ENCODE measurements around the gene MYLK3.

DNA sequence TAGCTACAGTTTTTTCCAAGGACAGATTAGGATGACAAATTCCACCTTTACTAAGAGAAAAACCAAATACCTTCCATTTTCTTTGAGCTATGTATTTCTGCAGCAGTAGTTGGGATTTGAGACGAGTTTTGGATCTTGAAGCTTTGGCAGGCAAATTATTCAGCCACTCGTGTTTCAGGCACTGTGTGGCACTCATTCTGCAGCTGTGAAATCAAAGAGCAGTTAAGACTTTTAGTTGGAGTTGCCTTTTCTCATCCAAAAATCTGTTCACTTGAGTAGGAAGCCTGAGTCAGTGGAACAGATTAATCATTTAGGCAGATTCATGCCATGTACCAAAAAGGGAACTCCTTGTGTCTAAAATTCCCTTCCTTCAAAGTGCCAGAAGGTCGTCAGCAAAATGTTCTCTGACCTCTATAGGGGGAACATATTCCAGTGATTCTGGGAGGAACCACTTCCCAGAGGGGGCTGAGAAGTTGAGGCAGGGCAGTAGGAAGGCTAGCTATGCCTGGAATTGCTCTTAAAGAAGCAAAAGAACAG is 38.6 kb downstream of the MYLK3 start:
- TF ChIP-seq POLR2AphosphoS5 (IDR thresholded peaks at IDR 0.05; ENCODE audit: low read depth, low read length): no peak
- no peak for TF ChIP-seq POLR2A (IDR thresholded peaks at IDR 0.05; ENCODE audit: low read depth, low read length)
